ENCODE data around the gene PKP4.

- TF ChIP-seq CTCF (conservative IDR thresholded peaks at IDR 0.05; ENCODE audit: low read length) (no peak), EZH2phosphoT487 (IDR thresholded peaks at IDR 0.05; ENCODE audit: borderline replicate concordance, low read depth, low read length) (no peak)
Observed at GRCh38 chr2:158510887-158511286, 54.1 kb downstream of the PKP4 start.

Data from OCI-LY7 (cell line).